CD4-positive, alpha-beta T cell (primary cell): ENCODE measurements around the gene IL34. TPM values are rescaled to one million over a fixed set of nuclear protein-coding genes. Genes with fewer than 3 reads are reported as not detected.

ENCODE experiments used
- ATAC-seq: fragments of 200-7000 bp; cut with Tn5 transposase; one replicate; pipeline ENCODE4 v1.10.0; 2022; ENCODE audit warnings: mild to moderate bottlenecking; ENCODE audit not compliant: poor library complexity
- CTCF ChIA-PET: fragments of 350-600 bp; sonication (Branson Sonifier 250); formaldehyde crosslinking; loops from one replicate; lab custom pipeline; 2021; ENCODE audit warnings: antibody characterized with exemption, inconsistent platforms; lab: Charles Lee
- POLR2A ChIA-PET: fragments of 350-600 bp; sonication (Branson Sonifier 250); formaldehyde crosslinking; loops from one replicate; lab custom pipeline; 2021; ENCODE audit warnings: antibody characterized with exemption, inconsistent platforms; lab: Charles Lee
- DNase-seq, 14 experiments: peaks; one replicate each; pipeline ENCODE4 v3.0.0-alpha.2; 2013 to 2020; ENCODE audit warnings: mixed read lengths in 2 of 14
- H3K27ac ChIP-seq, 2 donors: one replicate each; pipeline versions ENCODE4 v1.5.1 to v1.7.0; 2013; ENCODE audit warnings: low read length in 2 of 2, low read depth in 1 of 2, mild to moderate bottlenecking in 1 of 2
- H3K27me3 ChIP-seq, 2 experiments: 1 replicate in 1 of 2; 2 replicates in 1 of 2; pipeline versions ENCODE4 v1.6.1 to v1.7.0; 2013; ENCODE audit warnings: low read length in 2 of 2, control low read depth in 1 of 2, mild to moderate bottlenecking in 1 of 2, moderate library complexity in 1 of 2; ENCODE audit not compliant: insufficient read depth in 2 of 2, control insufficient read depth in 1 of 2
- H3K36me3 ChIP-seq: one replicate; pipeline ENCODE4 v1.6.1; 2013; ENCODE audit warnings: low read length, control low read depth; ENCODE audit not compliant: insufficient read depth
- H3K4me1 ChIP-seq: one replicate; pipeline ENCODE4 v1.6.1; 2013; ENCODE audit warnings: low read length, control low read depth; ENCODE audit not compliant: insufficient read depth
- H3K4me3 ChIP-seq: one replicate; pipeline ENCODE4 v1.5.1; 2013; ENCODE audit warnings: mild to moderate bottlenecking, low read length, moderate library complexity
- H3K9me3 ChIP-seq, 2 experiments: 1 replicate in 1 of 2; 2 replicates in 1 of 2; pipeline versions ENCODE4 v1.6.1 to v1.7.0; 2013; ENCODE audit warnings: low read length in 2 of 2, mild to moderate bottlenecking in 2 of 2, control low read depth in 1 of 2, moderate library complexity in 1 of 2; ENCODE audit not compliant: control insufficient read depth in 1 of 2, insufficient read depth in 1 of 2
- H3K27ac Mint-ChIP-seq: one replicate; pipeline ENCODE4 v1.8.0; 2020; ENCODE audit warnings: mixed read lengths
- H3K27me3 Mint-ChIP-seq: one replicate; pipeline ENCODE4 v1.8.0; 2021; ENCODE audit warnings: mixed read lengths
- H3K36me3 Mint-ChIP-seq: one replicate; pipeline ENCODE4 v1.8.0; 2021; ENCODE audit warnings: low read depth, mixed read lengths
- H3K4me1 Mint-ChIP-seq: one replicate; pipeline ENCODE4 v1.8.0; 2021; ENCODE audit warnings: low read depth, mixed read lengths
- H3K4me3 Mint-ChIP-seq: one replicate; pipeline ENCODE4 v1.8.0; 2020; ENCODE audit warnings: mild to moderate bottlenecking, mixed read lengths
- H3K9me3 Mint-ChIP-seq: one replicate; pipeline ENCODE4 v1.8.0; 2020; ENCODE audit warnings: mixed read lengths
- intact Hi-C, 2 experiments: fragments of 100-400 bp; cut with DNase I in 1 of 2; cut with micrococcal nuclease in 1 of 2; formaldehyde crosslinking; loops; one replicate each; pipeline versions ENCODE4 v1.15.1 to v1.9.0; 2023 to 2025; cut with DNase I, micrococcal nuclease
- total RNA-seq, 174 experiments: library from RNA in 2 of 174; stranded (reverse) in 2 of 174; gene quantifications; one replicate each; pipeline ENCODE4 v1.2.3 and lab custom pipeline; 2021 to 2026
- TF ChIP-seq, protein P1 (sequence below): fragments of 200-600 bp; IDR thresholded peaks from one replicate; pipeline ENCODE4 v1.8.0; 2022; ENCODE audit warnings: antibody characterized with exemption, mild to moderate bottlenecking

IL34 gene
- total RNA-seq, 2 experiments from 2014 or later, result 0.84 to 0.88 TPM

DNA sequence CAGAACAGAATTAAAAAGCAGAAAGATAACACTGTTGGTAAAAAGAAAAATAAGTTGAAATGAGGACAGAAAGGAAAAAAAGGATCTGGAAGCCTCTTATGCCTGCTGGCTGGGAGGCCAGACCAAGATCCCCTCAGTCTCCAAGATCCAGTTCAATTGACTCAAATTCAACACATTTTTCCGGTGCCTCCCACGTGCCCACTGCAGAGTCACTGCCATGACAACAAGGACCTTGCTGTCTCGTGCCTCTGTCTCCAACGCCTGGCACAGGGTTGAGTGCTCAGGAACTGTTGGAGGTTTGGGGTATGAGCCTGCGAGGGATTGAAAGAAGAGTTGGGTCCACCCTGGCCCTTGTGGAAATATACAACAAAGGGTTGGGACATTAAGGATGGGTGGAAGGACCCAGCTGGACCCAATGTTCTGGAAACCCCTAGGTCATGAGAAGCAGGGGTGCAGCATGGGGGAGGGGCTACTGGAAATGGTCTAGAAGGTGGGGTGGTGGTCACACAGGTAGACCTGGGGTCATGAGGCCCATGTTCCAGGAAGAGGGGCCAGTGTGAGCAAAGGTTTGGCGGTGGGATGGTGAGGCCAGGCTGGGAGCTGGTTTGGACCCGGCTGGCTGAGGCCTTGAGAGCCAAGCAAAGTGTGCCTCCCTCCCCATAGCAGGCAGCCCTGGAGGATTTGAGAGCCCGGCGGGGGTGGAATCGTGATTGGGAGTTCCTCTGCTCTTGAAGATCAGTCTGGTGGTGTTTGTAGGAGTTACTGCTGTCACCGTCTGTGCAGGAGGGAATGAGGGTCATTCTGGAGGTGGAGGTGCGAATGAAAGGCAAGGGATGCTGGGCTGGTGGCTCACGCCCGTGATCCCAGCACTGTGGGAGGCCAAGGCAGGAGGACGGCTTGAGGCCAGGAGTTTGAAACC is 1.3 kb downstream of the IL34 start:
- ATAC-seq (no peak), DNase-seq (no peak)
- H3K36me3 Mint-ChIP-seq, result no peaks in the 10 kb centered on the region
- no peaks in the 10 kb centered on the region for H3K4me1 ChIP-seq
- CTCF ChIA-PET, result no interaction called here
- no peaks in the 10 kb centered on the region for H3K36me3 ChIP-seq
- no peaks in the 10 kb centered on the region for H3K9me3 Mint-ChIP-seq
- POLR2A ChIA-PET, result no interaction called here
- no peaks in the 10 kb centered on the region for H3K27me3 ChIP-seq
- no peaks in the 10 kb centered on the region for H3K9me3 ChIP-seq
- H3K4me3 ChIP-seq, result no peak overlapping the region
- H3K4me1 Mint-ChIP-seq, result no peaks in the 10 kb centered on the region
- intact Hi-C loops, result no loop called here
- no peak overlapping the region for H3K27ac Mint-ChIP-seq
- H3K27ac ChIP-seq, result no peak overlapping the region
- H3K27me3 Mint-ChIP-seq, result no peaks in the 10 kb centered on the region
- no peak overlapping the region for H3K4me3 Mint-ChIP-seq
- TF ChIP-seq, protein P1, sequence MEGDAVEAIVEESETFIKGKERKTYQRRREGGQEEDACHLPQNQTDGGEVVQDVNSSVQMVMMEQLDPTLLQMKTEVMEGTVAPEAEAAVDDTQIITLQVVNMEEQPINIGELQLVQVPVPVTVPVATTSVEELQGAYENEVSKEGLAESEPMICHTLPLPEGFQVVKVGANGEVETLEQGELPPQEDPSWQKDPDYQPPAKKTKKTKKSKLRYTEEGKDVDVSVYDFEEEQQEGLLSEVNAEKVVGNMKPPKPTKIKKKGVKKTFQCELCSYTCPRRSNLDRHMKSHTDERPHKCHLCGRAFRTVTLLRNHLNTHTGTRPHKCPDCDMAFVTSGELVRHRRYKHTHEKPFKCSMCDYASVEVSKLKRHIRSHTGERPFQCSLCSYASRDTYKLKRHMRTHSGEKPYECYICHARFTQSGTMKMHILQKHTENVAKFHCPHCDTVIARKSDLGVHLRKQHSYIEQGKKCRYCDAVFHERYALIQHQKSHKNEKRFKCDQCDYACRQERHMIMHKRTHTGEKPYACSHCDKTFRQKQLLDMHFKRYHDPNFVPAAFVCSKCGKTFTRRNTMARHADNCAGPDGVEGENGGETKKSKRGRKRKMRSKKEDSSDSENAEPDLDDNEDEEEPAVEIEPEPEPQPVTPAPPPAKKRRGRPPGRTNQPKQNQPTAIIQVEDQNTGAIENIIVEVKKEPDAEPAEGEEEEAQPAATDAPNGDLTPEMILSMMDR, result no peak

DNA sequence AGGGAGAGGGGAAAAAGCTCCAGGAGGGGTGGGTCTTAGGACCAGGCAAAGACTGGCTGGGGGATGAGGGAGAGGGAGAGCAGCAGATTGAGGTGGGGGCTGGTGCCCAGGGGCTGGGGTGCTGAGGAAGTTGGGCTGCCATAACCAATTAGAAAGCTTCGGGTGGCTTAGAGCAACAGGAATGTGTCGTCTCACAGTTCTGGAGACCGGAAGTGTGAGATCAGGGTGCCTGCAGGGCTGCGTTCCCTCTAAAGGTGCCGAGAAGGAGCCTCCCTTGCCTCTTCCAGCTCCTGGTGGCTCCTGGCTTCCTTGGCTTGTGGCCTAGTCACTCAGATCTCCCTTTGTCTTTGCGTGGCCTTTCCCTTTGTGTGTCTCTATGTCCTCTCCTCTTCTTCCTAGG is 2.2 kb downstream of the IL34 start:
- no peaks in the 10 kb centered on the region for H3K27me3 ChIP-seq
- H3K9me3 ChIP-seq, result no peaks in the 10 kb centered on the region
- TF ChIP-seq, protein P1, result no peak
- H3K4me3 ChIP-seq, result no peak overlapping the region
- ChIA-PET POLR2A (no interaction called here), CTCF (no interaction called here)
- intact Hi-C loops, result no loop called here
- Mint-ChIP-seq H3K4me1 (peaks cover under 1% of the 10 kb centered on the region), H3K27me3 (no peaks in the 10 kb centered on the region), H3K4me3 (no peak overlapping the region), H3K36me3 (no peaks in the 10 kb centered on the region), H3K9me3 (no peaks in the 10 kb centered on the region), H3K27ac (no peak overlapping the region)
- no peaks in the 10 kb centered on the region for H3K36me3 ChIP-seq
- DNase-seq (no peak), ATAC-seq (no peak)
- H3K27ac ChIP-seq, result no peak overlapping the region
- no peaks in the 10 kb centered on the region for H3K4me1 ChIP-seq

DNA sequence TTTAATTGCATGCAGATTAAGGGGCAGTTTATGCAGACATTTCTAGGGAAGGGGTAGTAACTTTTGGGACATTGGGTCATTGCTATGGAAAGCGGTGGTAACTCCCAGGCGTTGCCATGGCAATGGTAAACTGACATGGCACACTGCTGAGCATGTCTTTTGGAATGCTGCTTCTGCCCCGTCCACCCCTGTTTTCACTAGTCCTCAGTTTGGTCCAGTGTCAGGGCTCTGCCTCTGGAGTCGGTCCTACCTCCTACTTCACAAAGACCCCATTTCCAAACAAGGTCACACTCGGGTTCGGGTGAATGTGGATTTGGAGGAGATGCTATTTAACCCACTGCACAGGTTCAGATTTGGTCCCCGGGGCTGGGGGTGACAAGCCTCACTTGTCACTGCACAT is 2.9 kb downstream of the IL34 start:
- no peak overlapping the region for H3K4me3 Mint-ChIP-seq
- H3K4me3 ChIP-seq, result no peak overlapping the region
- H3K36me3 ChIP-seq, result no peaks in the 10 kb centered on the region
- H3K27me3 Mint-ChIP-seq, result no peaks in the 10 kb centered on the region
- H3K9me3 ChIP-seq, result no peaks in the 10 kb centered on the region
- ChIA-PET CTCF (no interaction called here), POLR2A (no interaction called here)
- no peak for DNase-seq
- intact Hi-C loops, result no loop called here
- H3K4me1 Mint-ChIP-seq, result peaks cover 4% of the 10 kb centered on the region
- no peaks in the 10 kb centered on the region for H3K9me3 Mint-ChIP-seq
- H3K36me3 Mint-ChIP-seq, result no peaks in the 10 kb centered on the region
- peaks cover 4% of the 10 kb centered on the region for H3K4me1 ChIP-seq
- H3K27me3 ChIP-seq, result no peaks in the 10 kb centered on the region
- ATAC-seq, result no peak
- H3K27ac ChIP-seq, result no peak overlapping the region
- H3K27ac Mint-ChIP-seq, result no peak overlapping the region
- TF ChIP-seq, protein P1, result no peak
